HUES6 (cell line): Measurements from ENCODE around the gene TYRP1.

Experiments used
- H3K27ac ChIP-seq: 2 replicates; pipeline ENCODE4 v1.7.0; 2013; ENCODE audit warnings: low read depth, mild to moderate bottlenecking, low read length, inconsistent platforms
- H3K27me3 ChIP-seq: 2 replicates; pipeline ENCODE4 v1.6.1; 2013; ENCODE audit warnings: low read length; ENCODE audit not compliant: control insufficient read depth, insufficient read depth
- H3K36me3 ChIP-seq: 2 replicates; pipeline ENCODE4 v1.6.1; 2013; ENCODE audit warnings: low read length; ENCODE audit not compliant: control insufficient read depth, insufficient read depth
- H3K4me1 ChIP-seq: 2 replicates; pipeline ENCODE4 v1.6.1; 2013; ENCODE audit warnings: low read length; ENCODE audit not compliant: control insufficient read depth, insufficient read depth
- H3K4me3 ChIP-seq: 2 replicates; pipeline ENCODE4 v1.5.1; 2013; ENCODE audit warnings: low read depth, low read length
- H3K9ac ChIP-seq: one replicate; pipeline ENCODE4 v1.6.1; 2013; ENCODE audit warnings: mild to moderate bottlenecking, low read length
- H3K9me3 ChIP-seq: 2 replicates; pipeline ENCODE4 v1.6.1; 2013; ENCODE audit warnings: low read depth, low read length; ENCODE audit not compliant: control insufficient read depth, insufficient read depth

The TYRP1 gene

GRCh38 chr9:12696931-12697622 lies 3.9 kb downstream of the TYRP1 start:
- H3K27me3 ChIP-seq = no peaks in the 10 kb centered on the region
- H3K4me1 ChIP-seq = no peaks in the 10 kb centered on the region; the same call in 1 of the 2 replicates
- no peaks in the 10 kb centered on the region for H3K36me3 ChIP-seq
- H3K27ac ChIP-seq = no peak overlapping the region
- no peak overlapping the region for H3K9ac ChIP-seq
- H3K4me3 ChIP-seq = no peak overlapping the region
- H3K9me3 ChIP-seq = no peaks in the 10 kb centered on the region

GRCh38 chr9:12697719-12698118 lies 4.5 kb downstream of the TYRP1 start:
- Histone ChIP-seq H3K4me1 (no peaks in the 10 kb centered on the region; the same call in 1 of the 2 replicates), H3K9ac (no peak overlapping the region), H3K4me3 (no peak overlapping the region), H3K36me3 (no peaks in the 10 kb centered on the region), H3K9me3 (no peaks in the 10 kb centered on the region), H3K27ac (no peak overlapping the region), H3K27me3 (no peaks in the 10 kb centered on the region)

- Histone ChIP-seq H3K4me3 (no peak overlapping the region), H3K36me3 (no peaks in the 10 kb centered on the region), H3K27me3 (no peaks in the 10 kb centered on the region), H3K9ac (no peak overlapping the region), H3K9me3 (no peaks in the 10 kb centered on the region), H3K4me1 (no peaks in the 10 kb centered on the region; the same call in 1 of the 2 replicates), H3K27ac (no peak overlapping the region)
Measured at GRCh38 chr9:12698266-12698665, 5.1 kb downstream of the TYRP1 start.

GRCh38 chr9:12698986-12699385 lies 5.8 kb downstream of the TYRP1 start:
- no peak overlapping the region for H3K4me3 ChIP-seq
- no peaks in the 10 kb centered on the region for H3K9me3 ChIP-seq
- no peaks in the 10 kb centered on the region for H3K27me3 ChIP-seq
- no peaks in the 10 kb centered on the region; the same call in 1 of the 2 replicates for H3K4me1 ChIP-seq
- H3K27ac ChIP-seq = no peak overlapping the region
- H3K36me3 ChIP-seq = no peaks in the 10 kb centered on the region
- H3K9ac ChIP-seq = no peak overlapping the region

- Histone ChIP-seq H3K27ac (no peak overlapping the region), H3K4me1 (no peaks in the 10 kb centered on the region; the same call in 1 of the 2 replicates), H3K27me3 (no peaks in the 10 kb centered on the region), H3K4me3 (no peak overlapping the region), H3K9me3 (no peaks in the 10 kb centered on the region), H3K36me3 (no peaks in the 10 kb centered on the region), H3K9ac (no peak overlapping the region)
Measured at GRCh38 chr9:12699529-12699928, 6.3 kb downstream of the TYRP1 start.

DNA sequence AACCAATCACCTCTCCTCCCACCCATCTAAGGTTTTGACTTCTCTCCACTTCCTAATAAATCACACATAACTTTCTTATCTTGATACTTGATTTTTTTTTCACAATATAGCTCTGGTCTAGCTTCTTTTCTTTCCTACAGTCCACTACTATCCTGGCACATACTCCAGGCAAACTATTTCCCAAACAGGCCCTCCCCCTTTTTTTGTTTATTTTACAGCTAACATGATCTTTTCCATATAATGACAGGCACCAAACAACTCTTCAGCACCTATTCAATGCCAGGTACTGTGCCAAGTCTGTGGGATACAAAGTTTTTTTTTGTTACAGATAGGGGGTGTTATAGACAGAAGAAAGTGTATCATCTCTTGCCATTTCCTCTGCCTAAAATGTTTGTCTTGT lies 7.9 kb downstream of the TYRP1 start:
- H3K27me3 ChIP-seq = no peaks in the 10 kb centered on the region
- H3K4me1 ChIP-seq = no peaks in the 10 kb centered on the region; the same call in 1 of the 2 replicates
- H3K27ac ChIP-seq = no peak overlapping the region
- no peaks in the 10 kb centered on the region for H3K36me3 ChIP-seq
- no peak overlapping the region for H3K4me3 ChIP-seq
- H3K9ac ChIP-seq = no peak overlapping the region
- no peaks in the 10 kb centered on the region for H3K9me3 ChIP-seq

GRCh38 chr9:12702160-12702758 lies 9.1 kb downstream of the TYRP1 start:
- Histone ChIP-seq H3K9me3 (no peaks in the 10 kb centered on the region), H3K36me3 (no peaks in the 10 kb centered on the region), H3K4me3 (no peak overlapping the region), H3K27me3 (no peaks in the 10 kb centered on the region), H3K4me1 (no peaks in the 10 kb centered on the region; the same call in 1 of the 2 replicates), H3K9ac (no peak overlapping the region), H3K27ac (no peak overlapping the region)

- H3K27ac ChIP-seq = no peak overlapping the region
- no peak overlapping the region for H3K9ac ChIP-seq
- no peaks in the 10 kb centered on the region for H3K27me3 ChIP-seq
- no peak overlapping the region for H3K4me3 ChIP-seq
- H3K36me3 ChIP-seq = no peaks in the 10 kb centered on the region
- no peaks in the 10 kb centered on the region for H3K4me1 ChIP-seq
- no peaks in the 10 kb centered on the region for H3K9me3 ChIP-seq
Measured at GRCh38 chr9:12703996-12704395, 10.8 kb downstream of the TYRP1 start.

GRCh38 chr9:12705738-12706391 lies 12.7 kb downstream of the TYRP1 start:
- no peaks in the 10 kb centered on the region for H3K27me3 ChIP-seq
- no peaks in the 10 kb centered on the region for H3K4me1 ChIP-seq
- no peak overlapping the region for H3K4me3 ChIP-seq
- no peaks in the 10 kb centered on the region for H3K36me3 ChIP-seq
- no peak overlapping the region for H3K27ac ChIP-seq
- H3K9me3 ChIP-seq = no peaks in the 10 kb centered on the region
- no peak overlapping the region for H3K9ac ChIP-seq

GRCh38 chr9:12708562-12709298 lies 15.5 kb downstream of the TYRP1 start:
- Histone ChIP-seq H3K27ac (no peak overlapping the region), H3K4me1 (no peaks in the 10 kb centered on the region), H3K9ac (no peak overlapping the region)

DNA sequence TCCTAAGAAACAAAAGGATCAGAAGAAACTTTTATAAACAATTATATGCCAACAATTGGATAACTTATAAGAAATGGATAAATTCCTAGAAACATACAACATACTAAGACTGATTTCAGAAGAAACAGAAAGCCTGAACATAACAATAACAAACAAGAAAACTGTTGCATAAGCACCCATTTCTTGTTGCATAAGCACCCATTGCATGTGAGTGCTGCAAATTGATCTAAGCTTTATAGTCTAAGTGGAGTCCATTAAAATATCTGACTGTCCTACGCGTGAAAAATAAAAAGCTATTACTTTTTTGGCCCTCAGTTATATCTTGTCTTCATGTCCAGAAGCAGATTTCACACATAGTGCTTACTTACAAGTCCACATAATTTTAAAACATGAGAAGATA lies 19.3 kb downstream of the TYRP1 start:
- H3K27me3 ChIP-seq = no peaks in the 10 kb centered on the region
- H3K27ac ChIP-seq = no peak overlapping the region
- no peaks in the 10 kb centered on the region for H3K36me3 ChIP-seq
- no peaks in the 10 kb centered on the region for H3K9me3 ChIP-seq
- H3K4me1 ChIP-seq = no peaks in the 10 kb centered on the region
- H3K9ac ChIP-seq = no peak overlapping the region
- no peak overlapping the region for H3K4me3 ChIP-seq

More at GRCh38 chr9:12708562-12709298, 15.5 kb downstream of the TYRP1 start:
- H3K36me3 ChIP-seq = no peaks in the 10 kb centered on the region
- no peaks in the 10 kb centered on the region for H3K27me3 ChIP-seq
- H3K9me3 ChIP-seq = no peaks in the 10 kb centered on the region
- H3K4me3 ChIP-seq = no peak overlapping the region
